Karpas-422 (cell line): Measurements from ENCODE around the gene KCNH5. TPM values are rescaled to one million over a fixed set of nuclear protein-coding genes. Genes with fewer than 3 reads are reported as not detected.
"Not testable (repeated sequence)": the region's sequence is repeated elsewhere in the genome, so short reads cannot be mapped to it uniquely, and the experiment has no call there.

Source experiments
- DNase-seq: peaks from one replicate; pipeline ENCODE4 v3.0.0-alpha.2; 2015
- H2AFZ ChIP-seq: fragments of 200-600 bp; sonication (generic); 2 replicates; pipeline ENCODE4 v1.6.1; 2014; ENCODE audit warnings: antibody characterized with exemption, low read length, mixed read lengths
- H3K27ac ChIP-seq: fragments of 200-600 bp; sonication (generic); 2 replicates; pipeline ENCODE4 v1.5.1; 2014; ENCODE audit warnings: mild to moderate bottlenecking, low read length, moderate library complexity
- H3K27me3 ChIP-seq: fragments of 200-600 bp; sonication (generic); 2 replicates; pipeline ENCODE4 v1.6.1; 2014; ENCODE audit warnings: low read length, mixed read lengths
- H3K36me3 ChIP-seq: fragments of 200-600 bp; sonication (generic); 2 replicates; pipeline ENCODE4 v1.6.1; 2014; ENCODE audit warnings: low read length, mixed read lengths; ENCODE audit not compliant: insufficient read depth
- H3K4me1 ChIP-seq: fragments of 200-600 bp; sonication (generic); 2 replicates; pipeline ENCODE4 v1.6.1; 2014; ENCODE audit warnings: mild to moderate bottlenecking, low read length, mixed read lengths
- H3K4me2 ChIP-seq: fragments of 200-600 bp; sonication (generic); 2 replicates; pipeline ENCODE4 v1.6.1; 2014; ENCODE audit warnings: low read length, low read depth, mild to moderate bottlenecking; ENCODE audit not compliant: poor library complexity, severe bottlenecking
- H3K4me3 ChIP-seq: fragments of 200-600 bp; sonication (generic); 2 replicates; pipeline ENCODE4 v1.5.1; 2014; ENCODE audit warnings: mild to moderate bottlenecking, antibody characterized with exemption, low read length, mixed read lengths
- H3K79me2 ChIP-seq: fragments of 200-600 bp; sonication (generic); 2 replicates; pipeline ENCODE4 v1.6.1; 2014; ENCODE audit warnings: mild to moderate bottlenecking, low read length, mixed read lengths
- H3K9ac ChIP-seq: fragments of 200-600 bp; sonication (generic); 2 replicates; pipeline ENCODE4 v1.6.0; 2014; ENCODE audit warnings: low read length
- H3K9me2 ChIP-seq: fragments of 200-600 bp; sonication (generic), shearing (Covaris generic); replicated peaks from 2 replicates; pipeline ENCODE4 v1.6.0; 2014; ENCODE audit warnings: mild to moderate bottlenecking, low read length, moderate library complexity; ENCODE audit not compliant: insufficient read depth
- H3K9me3 ChIP-seq: fragments of 300-700, 200-600 bp; sonication (generic); 2 replicates; pipeline ENCODE4 v1.6.1; 2014; ENCODE audit warnings: low read length, mixed read lengths
- H4K20me1 ChIP-seq: fragments of 200-600 bp; sonication (generic); 2 replicates; pipeline ENCODE4 v1.6.1; 2014; ENCODE audit warnings: mild to moderate bottlenecking, antibody characterized with exemption, low read length, low read depth; ENCODE audit not compliant: insufficient read depth
- total RNA-seq: library from RNA; depleted of rRNA; stranded (reverse); fragments of >200 nt; shearing (Covaris generic); gene quantifications from 2 replicates; pipeline ENCODE4 v1.2.3, GENCODE V29; 2014; ENCODE audit warnings: low replicate concordance

Gene KCNH5
- total RNA-seq, 1 experiment from 2014 or later, result 0.04 TPM

DNA sequence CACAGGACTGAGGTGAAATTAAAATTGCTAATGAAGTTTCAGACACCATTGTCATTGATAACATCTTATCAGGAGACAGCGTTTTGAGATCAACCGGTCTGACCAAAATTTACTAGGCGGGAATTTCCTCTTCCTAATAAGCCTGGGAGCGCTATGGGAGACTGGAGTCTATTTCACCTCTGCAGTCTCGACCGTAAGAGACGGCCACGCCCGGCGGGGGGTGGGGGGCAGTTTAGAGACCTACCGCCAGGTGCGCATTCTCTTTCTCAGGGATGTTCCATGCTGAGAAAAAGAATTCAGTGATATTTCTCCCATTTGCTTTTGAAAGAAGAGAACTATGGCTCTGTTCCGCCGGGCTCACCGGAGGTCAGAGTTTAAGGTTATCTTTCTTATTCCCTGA lies 263.9 kb downstream of the KCNH5 start:
- not testable (repeated sequence) for H3K79me2 ChIP-seq, H3K9me2 ChIP-seq, H2AFZ ChIP-seq, H3K4me3 ChIP-seq, H3K27ac ChIP-seq, H3K4me1 ChIP-seq, H3K27me3 ChIP-seq, H3K4me2 ChIP-seq, H3K9me3 ChIP-seq, H4K20me1 ChIP-seq, H3K36me3 ChIP-seq, H3K9ac ChIP-seq, DNase-seq

- Histone ChIP-seq H3K9ac (no peak overlapping the region), H3K4me3 (no peak overlapping the region), H3K4me2 (no peak overlapping the region), H4K20me1 (no peaks in the 10 kb centered on the region), H2AFZ (no peak overlapping the region), H3K4me1 (no peaks in the 10 kb centered on the region), H3K9me3 (no peaks in the 10 kb centered on the region), H3K79me2 (no peaks in the 10 kb centered on the region), H3K27ac (no peak overlapping the region), H3K27me3 (0 out of 2 replicates have a peak, but pooled peaks cover 2% of the 10 kb centered on the region), H3K9me2 (no peaks in the 10 kb centered on the region), H3K36me3 (no peaks in the 10 kb centered on the region)
- no peak for DNase-seq
These were observed 266.4 kb downstream of the KCNH5 start for GRCh38 chr14:62778852-62779251.

DNA sequence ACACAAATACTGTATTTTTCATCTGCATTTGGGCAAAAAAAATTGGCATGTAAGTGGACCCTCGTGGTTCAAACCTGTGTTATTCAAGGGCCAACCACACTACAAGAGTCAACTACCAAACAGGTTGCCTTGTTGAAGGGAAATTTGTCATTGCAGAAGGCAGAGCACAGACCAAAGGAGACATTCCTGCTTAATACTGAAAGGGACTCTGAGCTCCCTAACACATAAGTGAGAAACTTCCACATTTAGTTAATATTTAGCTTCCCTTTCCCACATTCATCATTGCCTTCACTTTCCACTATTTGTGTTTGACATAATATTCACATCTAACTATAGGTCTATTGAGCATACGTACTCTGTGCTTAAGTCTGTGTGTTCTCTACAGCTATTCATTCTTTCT lies 266.9 kb downstream of the KCNH5 start:
- Histone ChIP-seq H3K27me3 (0 out of 2 replicates have a peak, but pooled peaks cover 1% of the 10 kb centered on the region), H3K4me3 (no peak overlapping the region), H3K4me2 (no peak overlapping the region), H2AFZ (no peak overlapping the region), H3K36me3 (no peaks in the 10 kb centered on the region), H3K4me1 (no peaks in the 10 kb centered on the region), H3K27ac (no peak overlapping the region), H3K9me2 (no peaks in the 10 kb centered on the region), H3K9me3 (no peaks in the 10 kb centered on the region), H3K9ac (no peak overlapping the region), H4K20me1 (no peaks in the 10 kb centered on the region), H3K79me2 (no peaks in the 10 kb centered on the region)
- DNase-seq, result no peak

GRCh38 chr14:62777510-62777909 lies 267.7 kb downstream of the KCNH5 start:
- Histone ChIP-seq H3K27ac (no peak overlapping the region), H3K4me2 (no peak overlapping the region), H3K9me2 (no peaks in the 10 kb centered on the region), H3K27me3 (no peaks in the 10 kb centered on the region), H3K4me3 (no peak overlapping the region), H4K20me1 (no peaks in the 10 kb centered on the region), H3K79me2 (no peaks in the 10 kb centered on the region), H3K9ac (no peak overlapping the region), H3K36me3 (no peaks in the 10 kb centered on the region), H2AFZ (no peak overlapping the region), H3K4me1 (no peaks in the 10 kb centered on the region), H3K9me3 (no peaks in the 10 kb centered on the region)
- DNase-seq, result no peak

DNA sequence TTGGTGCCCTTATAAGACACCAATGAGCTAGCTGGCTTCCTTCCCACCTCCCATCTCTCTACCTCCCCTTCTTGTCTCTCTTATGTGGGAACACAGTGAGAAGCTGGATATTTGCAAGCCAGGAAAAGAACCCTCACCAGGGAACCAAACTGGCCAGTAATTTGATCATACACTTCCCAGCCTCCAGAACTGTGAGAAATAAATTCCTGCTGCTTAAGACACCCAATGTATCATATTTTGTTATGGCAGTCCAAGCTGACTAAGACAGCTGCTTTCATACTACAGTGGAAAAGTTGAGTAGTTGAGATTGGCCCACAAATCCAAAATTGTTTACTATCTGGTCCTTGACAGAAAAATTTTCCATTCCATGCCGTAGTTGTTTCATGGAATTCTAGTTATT lies 269.0 kb downstream of the KCNH5 start:
- Histone ChIP-seq H3K9me2 (no peaks in the 10 kb centered on the region), H3K9me3 (no peaks in the 10 kb centered on the region), H3K79me2 (no peaks in the 10 kb centered on the region), H2AFZ (no peak overlapping the region), H3K4me3 (no peak overlapping the region), H3K36me3 (no peaks in the 10 kb centered on the region), H3K27me3 (no peaks in the 10 kb centered on the region), H4K20me1 (no peaks in the 10 kb centered on the region), H3K27ac (no peak overlapping the region), H3K9ac (no peak overlapping the region), H3K4me2 (no peak overlapping the region), H3K4me1 (no peaks in the 10 kb centered on the region)
- DNase-seq, result no peak

DNA sequence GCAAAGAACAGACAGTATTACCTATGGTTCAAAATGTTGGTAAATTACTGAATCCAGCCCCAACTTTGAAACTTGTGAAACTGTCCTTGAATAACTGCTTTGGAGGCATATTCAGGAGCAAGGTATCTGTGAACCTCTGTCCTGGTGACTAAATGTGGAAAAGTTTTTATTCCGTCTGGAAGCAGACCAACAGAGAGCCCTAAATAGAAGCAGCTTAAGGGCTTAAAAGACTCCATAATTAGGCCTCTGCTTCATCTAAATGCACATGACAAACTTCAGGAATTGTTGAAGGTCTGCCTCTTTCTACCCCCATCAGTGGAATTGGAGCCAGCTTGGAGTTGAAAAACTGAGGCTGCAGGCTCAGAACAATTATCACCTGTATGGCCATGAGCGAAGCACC lies 276.5 kb downstream of the KCNH5 start:
- Histone ChIP-seq H4K20me1 (no peaks in the 10 kb centered on the region), H3K9ac (no peak overlapping the region), H3K79me2 (no peaks in the 10 kb centered on the region), H3K36me3 (no peaks in the 10 kb centered on the region), H3K4me3 (no peak overlapping the region), H3K27me3 (no peaks in the 10 kb centered on the region), H3K9me3 (no peaks in the 10 kb centered on the region), H3K27ac (no peak overlapping the region), H3K4me1 (no peaks in the 10 kb centered on the region), H2AFZ (no peak overlapping the region), H3K9me2 (no peaks in the 10 kb centered on the region), H3K4me2 (no peak overlapping the region)
- DNase-seq, result no peak

GRCh38 chr14:62763951-62764350 lies 281.3 kb downstream of the KCNH5 start:
- Histone ChIP-seq H3K79me2 (no peaks in the 10 kb centered on the region), H3K9me3 (no peaks in the 10 kb centered on the region), H3K27ac (no peak overlapping the region), H3K27me3 (no peaks in the 10 kb centered on the region), H3K9ac (no peak overlapping the region), H4K20me1 (no peaks in the 10 kb centered on the region), H3K4me1 (no peaks in the 10 kb centered on the region), H3K4me3 (no peak overlapping the region), H3K4me2 (no peak overlapping the region), H3K9me2 (no peaks in the 10 kb centered on the region), H3K36me3 (no peaks in the 10 kb centered on the region), H2AFZ (no peak overlapping the region)
- no peak for DNase-seq

GRCh38 chr14:62759796-62760195 lies 285.5 kb downstream of the KCNH5 start:
- Histone ChIP-seq H3K27ac (no peak overlapping the region), H3K9me3 (no peaks in the 10 kb centered on the region), H3K9me2 (no peaks in the 10 kb centered on the region), H2AFZ (no peak overlapping the region), H3K4me1 (no peaks in the 10 kb centered on the region), H3K9ac (no peak overlapping the region), H3K4me3 (no peak overlapping the region), H3K4me2 (no peak overlapping the region), H3K27me3 (no peaks in the 10 kb centered on the region), H4K20me1 (no peaks in the 10 kb centered on the region), H3K79me2 (no peaks in the 10 kb centered on the region), H3K36me3 (no peaks in the 10 kb centered on the region)
- no peak for DNase-seq

DNA sequence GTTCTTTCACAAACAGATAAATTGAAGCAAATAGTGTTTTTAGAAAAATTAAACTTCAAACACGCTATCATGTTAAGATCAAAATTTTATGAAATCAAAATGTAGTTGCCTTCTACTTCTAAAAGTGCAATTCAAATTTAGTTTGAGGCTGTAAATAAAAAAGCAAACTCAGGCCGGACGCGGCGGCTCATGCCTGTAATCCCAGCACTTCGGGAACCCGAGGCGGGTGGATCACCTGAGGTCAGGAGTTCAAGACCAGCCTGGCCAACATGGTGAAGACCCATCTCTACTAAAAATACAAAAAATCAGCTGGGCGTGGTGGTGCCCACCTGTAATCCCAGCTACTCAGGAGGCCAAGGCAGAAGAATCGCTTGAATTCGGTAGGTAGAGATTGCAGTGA lies 298.4 kb downstream of the KCNH5 start:
- not testable (repeated sequence) for H3K4me3 ChIP-seq, H4K20me1 ChIP-seq, H3K27me3 ChIP-seq, H3K27ac ChIP-seq, H3K9ac ChIP-seq, H3K36me3 ChIP-seq, H3K9me3 ChIP-seq, H3K9me2 ChIP-seq, H2AFZ ChIP-seq, H3K4me2 ChIP-seq, DNase-seq, H3K79me2 ChIP-seq
- H3K4me1 ChIP-seq, result peaks cover 16% of the 10 kb centered on the region
